GM21723 (cell line): ENCODE measurements around the gene KMT2C.

Experiments used
- ATAC-seq: cut with Tn5 transposase; IDR thresholded peaks from one replicate; pipeline ENCODE4 v1.9.1; 2021; ENCODE audit warnings: mild to moderate bottlenecking, moderate library complexity; ENCODE audit not compliant: unreplicated experiment

The KMT2C gene

DNA sequence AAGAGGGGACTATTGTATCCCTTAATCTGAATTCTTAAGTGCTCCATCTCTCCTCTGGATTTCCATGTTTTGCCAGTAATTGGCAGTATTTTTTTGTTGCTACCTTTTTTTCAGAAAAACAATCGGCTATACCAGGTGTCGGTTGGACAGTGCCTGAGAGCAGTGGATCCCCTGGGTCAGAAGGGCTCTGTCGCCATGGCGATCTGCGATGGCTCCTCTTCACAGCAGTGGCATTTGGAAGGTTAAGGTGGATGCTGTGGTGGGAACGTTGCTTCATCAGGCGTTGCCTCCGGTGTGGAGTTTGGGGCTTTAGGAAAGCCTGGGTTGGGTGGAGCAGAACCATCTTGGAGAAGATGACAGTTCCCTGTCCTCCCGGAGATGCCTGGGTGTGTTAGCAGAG, 314.4 kb downstream of the KMT2C start:
- ATAC-seq: no peak

DNA sequence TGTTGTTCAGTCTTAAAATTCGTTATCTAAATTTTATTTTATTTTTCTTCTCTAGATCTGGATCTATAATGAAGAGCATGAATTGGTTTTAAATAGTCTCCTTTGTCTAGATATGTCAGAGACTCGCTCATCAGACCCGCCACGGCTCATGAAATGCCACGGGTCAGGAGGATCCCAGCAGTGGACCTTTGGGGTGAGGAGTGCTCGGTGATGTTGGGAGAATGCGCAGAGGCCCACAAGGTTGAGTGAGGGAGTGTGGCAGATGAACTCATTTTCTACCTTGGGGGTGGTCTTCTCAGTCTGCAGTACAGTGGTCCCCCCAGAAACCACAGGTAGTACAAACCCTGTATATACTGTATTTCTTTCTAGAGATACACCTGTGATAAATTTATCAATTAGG, 315.0 kb downstream of the KMT2C start:
- no peak for ATAC-seq

DNA sequence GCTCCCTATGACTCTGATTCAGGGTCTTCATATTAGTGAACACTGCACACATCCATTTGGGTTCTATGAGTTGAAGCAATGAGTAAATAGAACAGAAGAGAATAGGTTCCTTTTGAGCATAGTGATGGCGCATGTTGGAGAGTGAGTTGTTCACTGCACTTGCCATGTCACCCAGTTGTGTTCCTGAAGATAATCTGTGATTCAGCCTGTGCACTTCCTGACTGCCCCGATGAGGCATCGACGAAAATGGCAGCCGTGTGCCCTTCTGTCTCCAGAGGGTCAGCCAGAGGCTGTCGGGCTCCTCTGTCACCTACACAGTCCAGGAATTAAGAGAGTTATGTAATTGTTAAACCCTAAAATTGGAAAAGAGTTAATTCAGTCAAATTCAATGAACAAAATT, 315.6 kb downstream of the KMT2C start:
- no peak for ATAC-seq

DNA sequence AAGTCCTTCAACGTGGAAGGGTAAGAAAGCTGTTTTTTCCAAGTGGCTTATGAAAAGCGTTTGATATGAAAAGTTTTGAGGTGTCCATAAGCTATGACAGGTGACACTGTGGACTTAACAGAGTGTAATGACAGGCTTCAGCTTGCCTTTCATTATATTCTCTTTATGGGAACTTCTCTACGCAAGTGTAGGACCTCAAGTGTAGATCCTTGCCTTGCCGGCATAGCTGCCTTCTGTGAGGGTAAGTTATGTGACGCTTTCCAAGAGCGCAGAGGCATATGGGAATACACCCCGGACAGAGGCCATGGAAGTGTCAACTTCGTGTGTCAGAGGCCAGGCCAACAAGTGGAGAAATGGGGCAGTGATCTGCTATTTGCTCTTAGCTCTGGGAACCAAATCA, 318.4 kb downstream of the KMT2C start:
- ATAC-seq: no peak

DNA sequence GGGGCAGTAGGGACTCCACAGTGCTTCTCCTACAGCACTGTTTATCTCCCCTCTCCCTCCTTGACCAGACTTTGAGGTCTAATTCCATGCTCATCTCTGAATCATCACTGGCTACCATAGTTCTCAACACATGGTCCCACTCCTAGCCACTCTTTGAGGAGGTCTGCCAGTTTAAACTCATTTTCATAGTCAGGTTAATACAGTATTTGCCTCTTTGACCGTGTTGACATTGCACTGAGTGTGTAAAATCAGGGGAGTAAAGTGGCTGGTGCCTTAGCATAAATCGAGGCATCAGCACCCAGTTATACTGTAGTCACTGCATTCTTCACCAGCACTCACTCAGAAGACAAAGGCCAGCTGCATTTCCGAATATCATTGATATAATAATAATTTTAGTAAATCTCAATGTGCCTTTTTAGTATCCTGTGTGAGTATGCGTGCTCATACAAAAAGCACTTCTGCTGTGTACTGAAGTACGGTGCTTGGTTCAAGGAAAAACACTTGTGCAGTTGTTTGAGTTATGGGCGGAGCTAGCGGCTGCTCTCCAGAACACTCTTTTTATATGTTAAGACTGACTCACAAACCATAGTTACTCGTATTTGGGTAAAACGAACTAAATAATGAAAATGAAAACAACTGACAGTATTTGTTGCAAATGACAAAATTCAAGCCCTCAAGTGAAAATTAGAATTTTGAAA, 320.6 kb downstream of the KMT2C start:
- ATAC-seq: no peak

DNA sequence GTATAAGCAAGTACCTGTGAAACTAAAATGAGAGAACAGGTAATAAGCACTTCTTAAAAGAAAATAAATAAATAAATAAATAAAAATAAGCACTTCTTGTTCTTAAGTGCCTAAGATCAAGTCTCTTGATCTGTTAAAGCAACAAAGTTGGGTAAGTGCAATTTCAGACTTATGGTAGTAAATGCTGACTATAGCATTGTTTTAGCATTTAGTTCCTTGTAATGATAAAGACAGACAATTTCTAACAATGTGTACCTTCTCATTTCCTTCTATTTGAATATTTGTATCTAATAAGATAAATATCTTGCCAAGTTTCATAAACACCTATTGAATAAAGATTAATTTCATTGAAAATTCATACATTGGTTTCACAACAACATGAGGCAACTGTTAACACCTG, 323.0 kb downstream of the KMT2C start:
- ATAC-seq: no peak

DNA sequence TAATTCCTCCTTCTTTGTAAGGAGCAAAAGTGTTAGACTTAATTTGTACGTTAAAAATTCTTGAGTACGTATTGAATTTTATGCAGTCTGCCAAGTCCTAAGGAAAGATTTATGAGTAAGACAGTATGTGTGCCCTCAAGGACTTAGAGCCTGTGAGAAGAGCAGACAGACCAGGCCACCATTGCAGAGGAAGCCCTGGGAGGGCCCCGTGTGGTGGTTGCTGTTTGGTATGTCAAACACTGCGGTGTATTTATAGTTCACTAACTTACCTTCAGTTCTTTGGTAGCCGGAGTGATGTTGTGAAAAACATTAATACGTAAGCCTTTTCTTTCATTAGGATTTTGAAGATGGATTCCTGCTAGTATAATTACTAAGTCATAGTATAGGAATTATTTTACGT, 327.4 kb downstream of the KMT2C start:
- ATAC-seq: no peak

DNA sequence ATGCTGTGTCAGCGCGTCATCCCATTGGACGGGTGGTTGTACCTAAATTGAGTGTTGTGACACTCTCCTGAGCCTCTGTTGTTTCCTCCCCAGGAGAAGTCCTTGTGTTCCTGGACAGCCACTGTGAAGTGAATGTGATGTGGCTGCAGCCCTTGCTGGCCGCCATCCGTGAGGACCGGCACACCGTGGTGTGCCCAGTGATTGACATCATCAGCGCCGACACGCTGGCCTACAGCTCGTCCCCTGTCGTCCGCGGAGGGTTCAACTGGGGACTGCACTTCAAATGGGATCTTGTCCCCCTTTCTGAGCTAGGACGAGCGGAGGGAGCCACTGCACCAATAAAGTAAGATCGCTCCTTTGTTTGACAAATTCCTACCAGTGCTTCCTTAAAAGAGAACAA, 327.9 kb downstream of the KMT2C start:
- no peak for ATAC-seq

DNA sequence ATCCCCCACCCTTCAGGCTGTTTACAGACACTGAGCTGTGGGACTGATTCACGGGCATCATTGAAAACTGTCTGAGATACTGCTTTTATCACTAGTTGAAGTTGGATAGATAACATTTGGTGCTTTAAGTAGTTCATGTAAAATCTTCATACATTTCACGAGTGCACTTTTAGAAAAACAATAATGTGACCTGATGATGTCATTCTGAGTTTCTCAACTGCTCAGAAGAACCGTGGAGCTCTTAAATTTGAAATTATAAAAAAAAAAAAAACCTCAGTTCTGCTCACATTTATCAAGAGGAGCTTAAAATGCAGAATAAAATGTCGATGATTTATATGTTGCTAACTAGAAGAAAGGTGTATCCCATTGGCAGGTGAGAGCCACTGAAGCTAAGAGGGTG, 328.8 kb downstream of the KMT2C start:
- no peak for ATAC-seq

DNA sequence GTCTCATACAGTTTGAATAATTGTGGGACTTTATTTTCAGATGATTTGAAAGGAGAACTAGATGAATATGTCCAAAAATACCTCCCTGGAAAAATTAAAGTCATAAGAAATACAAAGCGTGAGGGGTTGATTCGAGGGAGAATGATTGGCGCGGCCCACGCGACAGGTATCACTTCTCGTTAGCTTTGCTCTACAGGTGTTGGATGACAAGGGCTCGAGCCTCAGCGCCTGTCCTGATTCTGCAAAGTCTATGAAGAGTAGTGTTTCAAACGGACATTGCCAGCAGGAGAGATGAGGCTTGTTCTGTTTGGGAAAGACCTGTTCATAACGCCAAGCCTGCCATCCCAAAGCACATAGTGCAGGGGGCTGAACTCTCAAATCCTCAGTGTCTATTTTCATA, 330.6 kb downstream of the KMT2C start:
- no peak for ATAC-seq

DNA sequence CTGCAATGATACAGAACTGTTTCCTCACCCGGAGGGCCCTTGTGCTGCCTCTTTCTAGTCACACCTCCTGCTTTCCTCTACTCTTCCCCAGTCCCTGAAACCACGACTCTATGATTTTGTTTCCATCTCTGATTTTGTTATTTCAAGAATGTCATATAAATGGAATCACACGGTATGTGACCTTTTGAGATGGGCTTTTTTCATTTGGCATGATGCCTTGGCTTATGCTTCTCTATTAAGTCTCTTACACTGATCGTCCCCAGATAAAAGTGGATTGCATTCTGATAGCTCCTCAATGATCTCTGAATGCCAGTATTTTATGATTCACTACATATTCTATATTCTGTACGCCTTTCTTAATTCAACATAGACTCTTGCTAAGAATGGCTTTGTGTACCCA, 332.1 kb downstream of the KMT2C start:
- ATAC-seq: no peak

DNA sequence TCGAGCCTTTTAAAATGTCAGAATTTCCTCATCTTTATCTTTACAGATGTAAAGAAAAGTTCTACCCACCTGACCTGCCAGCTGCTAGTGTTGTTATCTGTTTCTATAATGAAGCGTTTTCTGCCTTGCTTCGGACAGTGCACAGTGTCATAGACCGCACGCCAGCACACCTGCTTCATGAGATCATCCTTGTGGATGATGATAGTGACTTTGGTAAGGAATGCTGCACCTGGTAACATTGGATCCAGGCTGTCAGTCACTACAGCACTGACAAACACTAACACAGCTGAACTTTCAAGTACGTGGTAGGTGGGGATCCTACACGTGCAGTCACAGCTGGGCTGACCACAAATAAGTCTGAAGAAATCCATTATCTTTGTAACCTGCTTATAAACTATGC, 332.7 kb downstream of the KMT2C start:
- no peak for ATAC-seq

DNA sequence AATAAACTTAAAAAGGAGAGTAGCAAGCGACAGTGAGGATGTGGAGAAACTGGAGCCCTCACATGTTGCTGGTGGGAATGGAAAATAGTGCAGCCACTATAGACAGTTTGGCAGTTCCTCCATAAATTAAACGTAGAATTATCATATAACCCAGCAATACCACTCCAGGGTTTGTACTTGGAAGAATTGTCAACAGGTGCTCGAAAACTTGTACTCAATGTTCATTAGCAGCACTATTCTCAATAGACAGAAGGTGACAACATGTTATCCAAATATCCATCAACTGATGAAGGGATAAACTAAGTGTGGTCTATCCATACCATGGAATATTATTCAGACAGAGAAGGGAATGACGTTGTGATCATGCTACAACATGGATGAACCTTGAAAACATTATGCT, 338.5 kb downstream of the KMT2C start:
- no peak for ATAC-seq

DNA sequence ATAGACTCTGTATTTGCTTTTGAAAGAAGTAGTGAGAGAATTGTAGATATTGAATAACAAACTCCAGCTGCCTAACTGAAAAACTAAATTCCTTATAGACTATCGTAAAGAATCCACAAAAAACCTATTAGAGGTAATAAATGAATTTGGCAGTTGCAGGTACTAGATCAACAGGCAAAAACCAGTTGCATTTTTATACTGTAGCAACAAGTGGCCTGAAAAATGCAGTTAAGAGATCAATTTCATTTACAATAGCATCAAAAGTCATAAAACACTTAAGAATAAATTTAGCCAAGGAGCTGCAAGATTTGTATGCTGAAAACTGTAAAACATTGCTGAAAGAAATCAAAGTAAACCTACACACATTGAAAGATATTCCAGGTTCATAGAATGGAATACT, 340.0 kb downstream of the KMT2C start:
- no peak for ATAC-seq

DNA sequence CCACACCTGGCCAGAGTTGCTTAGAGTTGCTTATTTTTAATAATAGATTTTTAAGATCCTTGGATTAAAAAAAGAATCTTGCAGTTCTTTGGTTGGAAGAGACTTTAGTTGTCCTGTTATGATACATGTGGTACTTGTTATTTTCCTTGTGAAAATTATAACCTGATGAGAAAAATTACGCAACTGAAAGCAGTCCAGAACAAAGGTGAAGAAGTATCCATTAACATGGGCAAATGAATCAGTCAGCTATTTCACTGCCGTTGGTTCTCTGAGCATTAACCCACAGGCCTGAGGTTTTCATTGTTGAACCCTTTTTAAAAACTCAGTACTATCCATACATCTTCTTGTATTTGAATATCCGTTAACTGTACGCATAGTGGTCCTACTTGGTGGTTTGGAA, 342.1 kb downstream of the KMT2C start:
- ATAC-seq: no peak

DNA sequence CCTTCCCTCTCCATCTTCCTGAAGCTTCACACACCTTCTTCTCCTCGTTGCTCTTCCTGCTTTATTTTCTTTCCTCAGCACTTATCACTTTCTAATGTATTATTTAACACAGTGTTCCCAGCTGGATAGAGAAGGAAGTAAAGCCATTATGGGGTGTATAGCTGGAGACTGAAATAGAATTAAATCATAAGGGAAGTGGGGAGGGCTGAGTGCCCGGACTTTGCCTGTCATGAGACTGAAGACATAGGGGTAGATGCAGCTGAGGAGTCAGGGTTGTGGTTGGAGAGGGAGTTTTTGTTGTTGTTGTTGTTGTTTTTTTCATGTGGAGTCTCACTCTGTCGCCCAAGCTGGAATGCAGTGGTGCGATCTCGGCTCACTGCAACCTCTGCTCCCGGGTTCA, 345.1 kb downstream of the KMT2C start:
- no peak for ATAC-seq

DNA sequence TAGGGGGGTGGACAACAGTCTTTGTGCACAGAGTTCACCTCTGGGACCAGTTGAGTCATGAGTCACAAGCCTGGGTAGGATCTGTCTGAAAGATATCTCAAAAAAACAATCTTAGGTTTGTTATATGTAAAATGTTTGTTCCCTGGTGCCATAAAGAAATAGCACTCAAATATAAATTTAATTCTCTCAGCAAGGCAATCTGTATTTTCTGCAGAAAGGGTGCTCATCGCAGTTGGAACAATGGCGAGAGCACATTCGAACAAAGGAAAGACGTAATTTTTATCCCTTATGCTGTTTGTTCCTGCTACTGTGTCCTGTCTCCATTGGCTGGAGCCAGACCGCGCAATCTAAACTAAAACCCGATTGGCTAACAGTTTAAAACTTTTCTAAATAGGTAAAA, 346.6 kb downstream of the KMT2C start:
- ATAC-seq: no peak

DNA sequence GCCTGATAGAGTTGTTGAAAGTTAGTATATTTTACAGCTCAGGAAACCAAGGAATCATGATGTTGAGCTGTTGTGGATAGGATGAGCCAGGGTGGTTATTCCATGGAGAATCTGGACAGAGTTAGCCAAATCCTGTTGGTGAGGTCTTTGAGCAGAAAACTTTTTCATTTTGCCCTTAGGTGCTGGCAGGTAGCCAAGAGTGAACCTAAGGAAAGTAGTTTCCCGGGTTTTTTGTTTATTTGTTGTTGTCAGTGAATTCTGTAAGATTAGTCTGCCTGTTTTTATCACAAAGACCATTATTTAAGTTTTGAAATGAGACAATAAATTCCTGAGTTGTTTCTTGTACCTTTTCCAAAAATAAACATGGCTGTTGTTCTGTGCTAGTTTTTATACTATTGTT, 349.3 kb downstream of the KMT2C start:
- ATAC-seq: no peak

DNA sequence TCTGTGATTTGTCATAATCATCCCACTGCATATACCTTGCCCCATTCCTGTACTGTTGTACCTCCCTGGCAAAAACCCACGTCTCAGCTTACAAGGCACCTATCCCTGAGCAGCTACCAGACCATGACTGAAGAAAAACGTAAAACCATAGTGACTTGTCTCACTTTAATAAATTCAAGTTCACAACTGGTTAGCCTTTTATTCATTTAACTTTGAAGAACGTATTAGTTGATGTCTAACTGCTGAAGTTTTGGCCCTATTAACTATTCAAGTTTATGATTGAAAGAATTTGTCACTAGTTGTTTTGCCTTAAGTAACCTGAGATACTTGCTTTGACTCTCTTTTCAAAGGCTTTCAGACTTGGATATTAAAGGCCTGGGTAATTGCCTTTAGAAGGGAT, 350.7 kb downstream of the KMT2C start:
- no peak for ATAC-seq
